Stimulated activated naive CD8-positive, alpha-beta T cell treated with anti-CD3 and anti-CD28 coated beads, Interleukin-15, amount 100 ng/mL, for 72 hours (primary cell): ENCODE data around the gene NUP62.

Source experiments
- ATAC-seq: fragments of 150-1000 bp; cut with Tn5 transposase; 2 replicates; pipeline ENCODE4 v1.10.0; 2021; ENCODE audit warnings: mild to moderate bottlenecking, moderate library complexity
- DNase-seq, 2 donors: peaks; one replicate each; pipeline ENCODE4 v3.0.0; 2021 to 2022
- H3K27ac Mint-ChIP-seq, 2 donors: one replicate each; pipeline ENCODE4 v1.8.0; 2022; ENCODE audit warnings: mild to moderate bottlenecking in 2 of 2, mixed read lengths in 2 of 2, moderate library complexity in 2 of 2
- H3K27me3 Mint-ChIP-seq: one replicate; pipeline ENCODE4 v1.8.0; 2022; ENCODE audit warnings: mixed read lengths
- H3K4me1 Mint-ChIP-seq: one replicate; pipeline ENCODE4 v1.8.0; 2022; ENCODE audit warnings: mild to moderate bottlenecking, mixed read lengths
- H3K4me3 Mint-ChIP-seq, 2 donors: one replicate each; pipeline ENCODE4 v1.8.0; 2022; ENCODE audit warnings: mild to moderate bottlenecking in 2 of 2, mixed read lengths in 2 of 2, moderate library complexity in 1 of 2
- H3K9me3 Mint-ChIP-seq, 2 donors: one replicate each; pipeline ENCODE4 v1.8.0; 2022; ENCODE audit warnings: mixed read lengths in 2 of 2

Gene NUP62

GRCh38 chr19:49906879-49907564 lies 22.3 kb downstream of the NUP62 start:
- H3K27me3 Mint-ChIP-seq = no peaks in the 10 kb centered on the region
- H3K9me3 Mint-ChIP-seq = no peaks in the 10 kb centered on the region
- no peak for DNase-seq
- ATAC-seq = no peak
- H3K4me1 Mint-ChIP-seq = peaks cover 70% of the 10 kb centered on the region
- H3K27ac Mint-ChIP-seq = peak overlapping the region; percentile 71 to 85
- H3K4me3 Mint-ChIP-seq = no peak overlapping the region

GRCh38 chr19:49904136-49904535 lies 25.2 kb downstream of the NUP62 start:
- Mint-ChIP-seq H3K27me3 (no peaks in the 10 kb centered on the region), H3K4me1 (peaks cover 80% of the 10 kb centered on the region), H3K27ac (no peak overlapping the region), H3K9me3 (no peaks in the 10 kb centered on the region), H3K4me3 (peak overlapping the region; percentile 17 to 48)
- no peak for DNase-seq
- ATAC-seq = no peak

GRCh38 chr19:49896863-49897621 lies 32.3 kb downstream of the NUP62 start, which contains the start of gene IL4I1:
Gene IL4I1, minus strand, starts transcription at chr19:49896887. Its CDS starts 727 bp downstream, at chr19:49896160.
- Mint-ChIP-seq H3K4me1 (peaks cover 86% of the 10 kb centered on the region), H3K4me3 (peak within 1 kb of the TSS; percentile 78 to 81), H3K27me3 (no peaks in the 10 kb centered on the region), H3K9me3 (no peaks in the 10 kb centered on the region), H3K27ac (peak within 1 kb of the TSS; percentile 83 to 95)
- peak; percentile 76 to 86 for DNase-seq
- peak; percentile 84 for ATAC-seq

- Mint-ChIP-seq H3K27ac (peak overlapping the region in 1 of 2 donors; percentile 83), H3K9me3 (no peaks in the 10 kb centered on the region), H3K4me1 (peaks cover 83% of the 10 kb centered on the region), H3K4me3 (peak overlapping the region; percentile 78 to 81), H3K27me3 (no peaks in the 10 kb centered on the region)
- DNase-seq (peak in 1 of 2 donors; percentile 47), ATAC-seq (no peak)
These were observed 33.6 kb downstream of the NUP62 start for GRCh38 chr19:49895566-49896297.

- ATAC-seq (peak; percentile 50), DNase-seq (peak in 1 of 2 donors; percentile 80)
- no peaks in the 10 kb centered on the region for H3K9me3 Mint-ChIP-seq
- H3K4me1 Mint-ChIP-seq = peaks cover 80% of the 10 kb centered on the region
- H3K27me3 Mint-ChIP-seq = no peaks in the 10 kb centered on the region
- H3K27ac Mint-ChIP-seq = peak overlapping the region; percentile 55 to 83
- peak overlapping the region; percentile 78 to 81 for H3K4me3 Mint-ChIP-seq
These were observed 34.3 kb downstream of the NUP62 start for GRCh38 chr19:49894879-49895565.

- DNase-seq = no peak
- H3K27me3 Mint-ChIP-seq = no peaks in the 10 kb centered on the region
- peak overlapping the region in 1 of 2 donors; percentile 48 for H3K27ac Mint-ChIP-seq
- peak overlapping the region in 1 of 2 donors; percentile 78 for H3K4me3 Mint-ChIP-seq
- H3K4me1 Mint-ChIP-seq = peaks cover 83% of the 10 kb centered on the region
- H3K9me3 Mint-ChIP-seq = no peaks in the 10 kb centered on the region
- ATAC-seq = no peak
These were observed 35.2 kb downstream of the NUP62 start for GRCh38 chr19:49894011-49894664.

GRCh38 chr19:49892716-49893115 lies 36.6 kb downstream of the NUP62 start:
- peak overlapping the region; percentile 4 to 84 for H3K27ac Mint-ChIP-seq
- no peak for ATAC-seq
- H3K27me3 Mint-ChIP-seq = no peaks in the 10 kb centered on the region
- H3K9me3 Mint-ChIP-seq = no peaks in the 10 kb centered on the region
- peak overlapping the region; percentile 30 for H3K4me3 Mint-ChIP-seq
- DNase-seq = no peak
- peaks cover 81% of the 10 kb centered on the region for H3K4me1 Mint-ChIP-seq

- no peak for DNase-seq
- Mint-ChIP-seq H3K9me3 (no peaks in the 10 kb centered on the region), H3K27ac (no peak overlapping the region), H3K4me3 (no peak overlapping the region), H3K27me3 (no peaks in the 10 kb centered on the region), H3K4me1 (peaks cover 67% of the 10 kb centered on the region)
- ATAC-seq = no peak
These were observed 37.9 kb downstream of the NUP62 start for GRCh38 chr19:49891393-49891792.

GRCh38 chr19:49890349-49891311 lies 38.7 kb downstream of the NUP62 start:
- Mint-ChIP-seq H3K27me3 (no peaks in the 10 kb centered on the region), H3K27ac (no peak overlapping the region), H3K9me3 (no peaks in the 10 kb centered on the region), H3K4me3 (peak overlapping the region; percentile 75 to 84), H3K4me1 (peaks cover 60% of the 10 kb centered on the region)
- ATAC-seq (peak; percentile 68), DNase-seq (peak in 1 of 2 donors; percentile 55)

GRCh38 chr19:49889687-49890348 lies 39.5 kb downstream of the NUP62 start:
- no peaks in the 10 kb centered on the region for H3K27me3 Mint-ChIP-seq
- H3K4me1 Mint-ChIP-seq = peaks cover 52% of the 10 kb centered on the region

GRCh38 chr19:49889038-49889686 lies 40.1 kb downstream of the NUP62 start:
- ATAC-seq = no peak
- Mint-ChIP-seq H3K27ac (no peak overlapping the region), H3K4me1 (peaks cover 45% of the 10 kb centered on the region), H3K4me3 (peak overlapping the region; percentile 26 to 64), H3K27me3 (no peaks in the 10 kb centered on the region), H3K9me3 (no peaks in the 10 kb centered on the region)
- no peak for DNase-seq

More at GRCh38 chr19:49889687-49890348, 39.5 kb downstream of the NUP62 start:
- Mint-ChIP-seq H3K27ac (peak overlapping the region in 1 of 2 donors; percentile 48), H3K9me3 (no peaks in the 10 kb centered on the region), H3K4me3 (peak overlapping the region; percentile 75 to 84)
- ATAC-seq = peak; percentile 78
- peak; percentile 81 to 84 for DNase-seq

GRCh38 chr19:49888510-49888824 lies 40.8 kb downstream of the NUP62 start:
- ATAC-seq (no peak), DNase-seq (no peak)
- no peak overlapping the region for H3K27ac Mint-ChIP-seq
- H3K4me3 Mint-ChIP-seq = peak overlapping the region in 1 of 2 donors; percentile 64
- no peaks in the 10 kb centered on the region for H3K27me3 Mint-ChIP-seq
- H3K4me1 Mint-ChIP-seq = peaks cover 43% of the 10 kb centered on the region
- no peaks in the 10 kb centered on the region for H3K9me3 Mint-ChIP-seq
